ENCODE results near the gene CHRM4. TPM values are rescaled to one million over a fixed set of nuclear protein-coding genes. Genes with fewer than 3 reads are reported as not detected.

The CHRM4 gene
- total RNA-seq, 1 experiment from 2014 or later: 0.05 TPM

- DNase-seq (ENCODE audit: low spot score): no peak
Measured at GRCh38 chr11:46402957-46403902, 11.7 kb upstream of the CHRM4 start.

DNA sequence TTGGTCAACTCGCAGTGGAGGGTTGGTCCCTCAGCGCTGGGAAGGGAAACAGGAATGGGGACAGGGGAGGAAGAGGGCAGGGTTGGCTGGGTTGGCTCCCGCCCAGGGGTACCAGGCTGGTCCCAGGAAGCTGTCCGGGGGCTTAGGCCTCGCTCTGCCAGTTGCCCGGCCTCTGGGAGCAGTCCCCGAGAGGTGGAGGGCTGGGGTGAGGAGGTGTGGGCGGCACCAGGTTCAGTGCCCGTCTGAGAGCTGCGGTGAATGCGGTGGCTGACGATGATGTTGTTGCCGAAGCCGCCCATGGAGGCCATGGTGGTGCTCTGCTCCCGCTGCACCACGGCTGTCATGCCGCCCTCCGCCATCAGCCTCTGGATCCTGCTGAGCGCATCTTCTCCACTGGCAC is 6.0 kb upstream of the CHRM4 start:
- DNase-seq (ENCODE audit: low spot score): no peak

DNA sequence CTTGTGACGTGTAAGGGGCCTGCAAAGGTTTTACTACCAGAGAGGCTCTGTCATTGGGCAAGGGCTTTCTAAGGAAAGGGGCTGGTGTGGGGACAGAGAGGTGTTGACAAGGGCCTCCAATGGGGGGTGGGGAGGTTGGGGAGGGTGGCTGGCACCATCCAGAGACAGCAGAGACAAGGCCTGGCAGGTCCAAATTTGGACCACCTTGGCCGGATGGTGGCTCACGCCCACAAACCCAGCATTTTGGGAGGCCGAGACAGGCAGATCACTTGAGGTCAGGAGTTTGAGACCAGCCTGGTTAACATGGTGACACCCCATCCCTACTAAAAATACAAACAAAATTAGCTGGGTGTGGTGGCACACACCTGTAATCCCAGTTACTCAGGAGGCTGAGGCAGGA is 2.2 kb upstream of the CHRM4 start:
- DNase-seq (ENCODE audit: low spot score): no peak

- no peak for DNase-seq (ENCODE audit: low spot score)
Measured at GRCh38 chr11:46393231-46393616, 1.6 kb upstream of the CHRM4 start.

DNA sequence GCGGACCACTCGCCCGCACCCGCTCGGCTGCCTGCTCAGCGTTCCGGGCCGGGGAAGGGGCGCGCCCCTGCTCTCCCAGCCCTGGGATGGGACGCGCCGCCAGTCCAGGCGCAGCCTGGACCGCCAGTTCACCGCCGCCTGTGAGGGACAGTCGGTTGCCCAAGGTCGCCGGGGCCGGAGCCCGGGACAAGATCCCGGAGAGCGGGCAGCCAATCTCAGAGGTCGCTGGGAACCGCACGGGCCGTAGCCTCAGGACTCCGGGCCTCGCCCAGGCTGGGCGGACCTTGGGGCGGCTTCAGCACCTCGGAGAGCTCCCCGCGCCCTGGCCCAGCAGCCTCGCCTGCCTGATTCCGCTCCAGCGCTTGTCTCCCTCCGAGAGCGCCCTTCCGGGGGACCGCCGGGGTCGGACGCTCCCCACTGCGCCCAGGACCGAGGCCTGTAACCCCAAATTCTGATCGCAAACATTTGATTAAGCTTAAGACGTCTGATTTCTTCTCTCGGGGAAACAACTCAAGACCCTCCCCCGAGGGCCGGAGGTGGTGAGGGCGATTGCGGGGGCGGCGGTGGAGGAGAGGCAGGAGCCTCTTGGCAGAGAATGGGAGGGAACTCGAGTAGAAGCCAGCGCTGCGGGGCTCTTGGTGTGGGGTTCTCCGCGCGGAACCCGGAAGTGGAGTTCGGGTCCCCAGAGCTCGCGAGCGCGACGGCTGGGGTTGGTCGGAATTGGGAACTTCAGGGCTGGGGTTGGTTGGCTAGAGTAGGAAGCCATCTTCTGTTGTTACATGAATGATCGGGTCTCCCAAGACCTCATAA is 1.1 kb upstream of the CHRM4 start:
- peak; percentile 88 for DNase-seq (ENCODE audit: low spot score)

DNA sequence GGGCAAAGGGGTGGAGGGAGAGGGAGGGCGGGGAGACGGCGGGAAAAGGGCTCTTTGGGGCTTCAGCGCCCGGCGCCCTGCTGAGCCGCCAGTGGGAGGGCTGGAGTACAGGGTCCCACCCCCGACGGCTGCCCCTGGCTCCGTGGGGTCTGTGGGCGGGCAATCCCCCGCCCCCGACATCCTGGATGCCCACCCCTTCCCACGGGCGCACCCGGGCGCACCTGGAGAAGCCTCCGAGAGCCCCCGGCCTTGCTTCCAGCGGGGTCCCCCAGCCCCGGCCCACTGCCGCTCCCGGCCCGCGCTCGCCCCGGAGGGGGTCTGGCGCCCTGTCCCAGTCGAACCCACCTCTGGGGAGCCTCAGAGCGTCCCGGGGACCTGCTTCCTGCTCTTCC is 394 bp downstream of the CHRM4 start:
- DNase-seq (ENCODE audit: low spot score): no peak

DNA sequence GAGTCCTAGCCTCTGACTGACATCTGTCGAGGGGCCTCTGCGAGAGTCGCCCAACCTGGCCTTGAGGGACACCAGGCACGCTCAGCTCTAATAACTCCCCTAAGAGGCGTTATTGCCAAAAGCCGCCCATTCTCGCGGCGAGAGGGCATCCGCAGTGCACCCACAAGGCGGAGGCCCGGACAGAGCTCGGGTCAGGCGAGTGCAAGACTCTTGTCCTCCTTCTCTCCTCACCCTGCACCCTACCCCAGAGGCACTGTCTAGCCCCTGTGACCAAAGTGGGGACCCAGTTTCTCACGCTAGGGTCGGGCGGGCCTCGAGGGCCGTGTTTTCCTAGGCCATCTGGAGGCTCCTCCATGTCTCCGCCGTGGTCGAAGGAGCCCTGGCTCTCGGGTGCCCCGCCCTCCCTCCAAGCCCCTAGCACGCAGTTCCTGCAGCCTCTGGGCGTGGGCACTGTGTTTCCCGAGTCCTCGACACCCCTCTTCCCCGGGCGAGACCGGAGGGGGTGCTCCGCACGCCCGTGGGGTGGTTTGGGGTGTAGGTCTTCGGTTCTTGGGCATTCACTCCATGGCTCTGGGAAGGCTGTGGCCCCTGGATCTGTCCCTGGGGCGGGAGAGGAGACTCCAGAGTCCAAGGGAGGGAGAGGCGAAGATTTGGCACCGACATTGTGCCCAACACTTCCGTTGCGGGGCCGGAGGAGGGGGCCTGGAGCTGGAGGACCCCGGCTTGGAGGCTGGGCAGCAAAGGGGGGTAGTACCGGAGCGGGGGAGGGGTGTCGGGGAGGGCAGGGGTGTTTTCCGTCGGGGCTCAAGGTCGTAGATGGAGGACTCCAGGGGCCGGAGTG is 1.0 kb downstream of the CHRM4 start:
- DNase-seq (ENCODE audit: low spot score): no peak

GRCh38 chr11:46389450-46390330 is 1.9 kb downstream of the CHRM4 start:
- peak; percentile 85 for DNase-seq (ENCODE audit: low spot score)

DNA sequence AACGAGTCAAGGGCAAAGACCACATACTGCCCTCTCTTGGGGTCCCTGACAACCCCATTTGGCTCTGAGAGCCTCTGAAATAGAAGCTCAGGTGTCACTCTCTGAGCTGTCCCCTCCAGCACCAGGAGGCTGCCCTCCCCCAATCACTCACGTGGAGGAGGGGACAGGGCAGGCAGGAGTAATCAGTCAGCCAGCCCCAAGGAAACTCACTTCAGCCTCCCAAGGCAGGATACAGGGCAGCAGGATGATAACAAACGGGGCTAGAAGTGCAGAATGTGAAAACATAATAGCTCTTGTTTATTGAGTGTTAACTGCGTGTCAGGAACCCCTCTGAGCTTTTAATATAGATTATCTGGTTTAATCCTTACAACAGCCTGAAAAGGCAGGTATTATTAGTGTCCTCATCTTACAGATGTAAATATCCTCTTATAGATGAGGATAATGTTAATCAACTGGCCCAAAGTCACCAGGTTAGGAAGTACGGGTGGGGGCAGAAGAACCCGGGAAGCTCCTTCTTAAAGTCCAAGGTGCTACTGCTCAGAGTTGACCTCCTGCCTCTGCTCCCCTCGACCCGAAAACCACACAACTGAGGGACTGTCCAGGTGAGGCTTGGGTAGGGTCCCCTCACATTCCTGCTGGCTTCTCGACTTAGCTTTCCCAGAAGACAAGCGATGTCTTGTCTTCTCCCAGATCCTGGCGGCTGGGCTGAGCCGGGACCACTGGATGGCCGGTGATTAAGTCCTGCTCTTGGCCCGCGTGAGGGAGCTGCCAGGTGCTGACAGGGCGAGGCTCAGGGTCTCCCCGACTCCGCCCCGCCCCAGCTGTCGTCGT is 2.7 kb downstream of the CHRM4 start:
- no peak for DNase-seq (ENCODE audit: low spot score)

DNA sequence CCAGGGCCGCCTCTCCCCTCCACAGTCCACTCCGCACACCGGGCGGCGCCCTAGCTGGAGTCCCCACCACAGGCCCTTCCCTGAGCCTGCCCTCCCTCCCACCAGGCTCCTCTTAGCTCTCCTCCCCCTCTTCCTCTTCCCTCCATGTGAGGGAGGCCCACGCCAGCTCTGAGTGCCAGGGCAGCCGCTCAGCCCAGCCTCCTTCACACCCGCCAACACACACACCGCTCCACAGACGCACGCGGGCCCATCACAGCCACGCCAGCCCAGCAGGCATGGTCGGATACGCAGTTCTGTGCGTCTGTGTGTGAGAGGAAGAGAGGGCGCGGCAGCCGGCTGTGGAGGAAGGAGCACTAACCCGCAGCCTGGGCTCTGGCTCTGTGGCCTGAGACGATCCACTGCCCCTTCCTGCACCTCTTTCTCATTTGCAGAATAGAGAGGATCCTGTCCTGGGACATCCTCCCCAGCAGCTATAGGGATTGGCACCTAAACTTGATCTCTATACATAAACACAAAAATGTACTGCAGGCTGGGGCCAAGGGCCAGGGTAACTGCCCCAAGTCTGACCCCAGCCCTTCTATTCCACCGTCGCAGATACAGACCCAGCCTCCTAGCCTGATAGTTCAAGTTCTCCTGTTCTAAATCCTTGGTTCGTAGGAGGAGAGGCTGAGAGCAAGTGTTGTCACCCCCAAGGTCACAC is 3.5 kb downstream of the CHRM4 start:
- no peak for DNase-seq (ENCODE audit: low spot score)

DNA sequence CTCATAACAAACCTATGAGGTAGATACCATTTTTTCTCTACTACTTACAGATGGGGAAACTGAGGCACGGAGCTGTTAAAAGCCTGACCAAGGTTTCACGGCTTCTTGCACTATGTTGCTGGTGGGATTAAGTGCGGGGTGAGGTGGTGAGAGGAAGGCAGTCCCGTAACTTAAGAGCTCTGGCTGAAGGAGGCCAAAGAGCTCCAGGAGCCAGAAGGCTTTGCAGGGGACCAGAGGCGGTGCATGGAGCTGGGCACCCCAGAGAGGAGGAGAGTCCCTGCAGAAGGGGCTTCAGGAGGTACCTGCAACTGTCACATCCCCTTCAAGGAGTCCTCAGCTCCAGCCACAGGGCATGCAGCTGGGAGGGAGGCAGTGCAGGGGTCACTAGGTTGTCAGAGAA is 4.1 kb downstream of the CHRM4 start:
- no peak for DNase-seq (ENCODE audit: low spot score)

- DNase-seq (ENCODE audit: low spot score): no peak
Measured at GRCh38 chr11:46386674-46387073, 4.9 kb downstream of the CHRM4 start.

DNA sequence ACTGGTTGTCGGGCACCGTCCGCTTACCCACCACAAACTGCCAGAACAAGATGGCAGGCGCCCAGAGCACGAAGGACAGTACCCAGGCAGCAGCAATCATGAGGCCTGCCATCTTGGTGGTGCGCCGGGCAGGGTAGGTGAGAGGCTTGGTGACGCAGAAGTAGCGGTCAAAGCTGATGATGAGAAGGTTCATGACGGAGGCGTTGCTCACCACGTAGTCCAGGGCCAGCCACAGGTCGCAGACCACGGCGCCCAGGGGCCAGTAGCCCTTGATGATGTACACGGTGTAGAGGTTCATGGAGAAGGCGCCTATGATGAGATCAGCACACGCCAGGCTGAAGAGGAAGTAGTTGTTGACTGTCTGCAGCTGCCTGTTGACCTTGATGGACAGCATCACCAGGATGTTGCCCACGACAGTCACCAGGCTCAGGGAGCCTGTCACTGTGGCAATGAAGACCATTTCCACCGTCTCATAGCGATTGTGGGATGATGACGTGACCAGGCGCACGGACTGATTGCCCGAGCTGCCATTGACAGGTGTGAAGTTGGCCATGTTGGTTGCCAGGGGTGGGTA is 5.5 kb downstream of the CHRM4 start:
- DNase-seq (ENCODE audit: low spot score): no peak

GRCh38 chr11:46385169-46386004 is 6.2 kb downstream of the CHRM4 start:
- no peak for DNase-seq (ENCODE audit: low spot score)

- DNase-seq (ENCODE audit: low spot score): no peak
Measured at GRCh38 chr11:46383974-46384701, 7.4 kb downstream of the CHRM4 start.

DNA sequence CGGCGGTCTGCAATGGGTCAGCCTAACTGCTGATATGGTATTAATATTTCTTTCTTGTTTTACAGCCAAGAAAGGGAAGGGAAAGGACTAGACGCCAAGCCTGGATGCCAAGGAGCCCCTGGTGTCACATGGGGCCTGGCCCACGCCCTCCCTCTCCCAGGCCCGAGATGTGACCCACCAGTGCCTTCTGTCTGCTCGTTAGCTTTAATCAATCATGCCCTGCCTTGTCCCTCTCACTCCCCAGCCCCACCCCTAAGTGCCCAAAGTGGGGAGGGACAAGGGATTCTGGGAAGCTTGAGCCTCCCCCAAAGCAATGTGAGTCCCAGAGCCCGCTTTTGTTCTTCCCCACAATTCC is 8.2 kb downstream of the CHRM4 start:
- DNase-seq (ENCODE audit: low spot score): no peak

DNA sequence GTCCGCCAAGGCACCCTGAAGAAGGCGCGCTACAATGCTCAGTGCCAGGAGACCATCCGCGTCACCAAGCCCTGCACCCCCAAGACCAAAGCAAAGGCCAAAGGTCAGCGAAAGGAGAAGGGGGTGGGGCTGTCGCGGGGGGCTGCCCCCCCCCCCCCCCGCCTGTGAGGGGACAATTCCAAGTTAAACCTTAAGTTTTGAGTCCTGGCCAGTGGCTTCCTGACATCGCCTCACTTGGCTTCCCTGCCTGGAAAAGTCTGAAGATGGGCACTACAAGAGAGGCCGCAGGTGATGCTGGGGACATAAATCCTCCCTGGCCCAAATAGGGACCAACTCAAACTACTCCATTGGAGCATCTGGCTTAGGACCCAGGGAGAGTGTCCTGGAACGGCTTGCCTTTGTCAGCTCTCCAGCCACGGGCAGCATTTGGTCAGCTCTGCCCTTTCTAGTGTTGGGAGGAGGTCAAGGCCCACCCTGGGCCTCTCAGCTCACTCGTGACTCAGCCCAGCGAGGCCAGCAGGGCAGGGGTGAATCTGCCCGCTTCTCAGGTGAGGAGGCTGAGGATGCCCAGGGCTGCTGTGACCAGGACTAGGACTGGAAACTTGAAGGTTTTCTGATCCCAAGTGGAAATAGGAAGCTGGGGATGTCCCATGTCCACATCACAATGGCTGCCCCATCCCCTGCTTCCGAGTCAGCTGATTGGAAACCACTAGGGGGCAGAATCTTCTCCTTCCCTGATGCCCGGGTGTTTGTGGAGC is 8.8 kb downstream of the CHRM4 start:
- peak; percentile 66 for DNase-seq (ENCODE audit: low spot score)
